ENCODE measurements around the gene ADCY10. TPM values are rescaled to one million over a fixed set of nuclear protein-coding genes. Genes with fewer than 3 reads are reported as not detected.
"Not testable (repeated sequence)": the region's sequence is repeated elsewhere in the genome, so short reads cannot be mapped to it uniquely, and the experiment has no call there.

The ADCY10 gene
- total RNA-seq, 1 donor from 2014 or later: not detected

GRCh38 chr1:167832693-167833092 is 81.2 kb downstream of the ADCY10 start:
- H3K4me3 ChIP-seq: no peak overlapping the region
- Mint-ChIP-seq H3K36me3 (no peaks in the 10 kb centered on the region), H3K27ac (no peak overlapping the region), H3K9me3 (no peaks in the 10 kb centered on the region), H3K4me1 (no peaks in the 10 kb centered on the region), H3K4me3 (no peak overlapping the region), H3K27me3 (ENCODE audit: insufficient read depth, low read depth) (no peaks in the 10 kb centered on the region)
- H3K9ac ChIP-seq: no peak overlapping the region
- no peaks in the 10 kb centered on the region for H3K27me3 ChIP-seq
- H3K27ac ChIP-seq: no peak overlapping the region
- H3F3A ChIP-seq (ENCODE audit: low read depth): no peaks in the 10 kb centered on the region
- no peaks in the 10 kb centered on the region for H3K36me3 ChIP-seq
- no peak overlapping the region for H2AFZ ChIP-seq (replicated peaks)
- DNase-seq (ENCODE audit: low spot score): no peak
- no peaks in the 10 kb centered on the region for H3K4me1 ChIP-seq
- H3K9me3 ChIP-seq (ENCODE audit: low read depth): no peaks in the 10 kb centered on the region
- TF ChIP-seq EZH2 (IDR thresholded peaks at IDR 0.05): no peak
- TF ChIP-seq, protein P1, sequence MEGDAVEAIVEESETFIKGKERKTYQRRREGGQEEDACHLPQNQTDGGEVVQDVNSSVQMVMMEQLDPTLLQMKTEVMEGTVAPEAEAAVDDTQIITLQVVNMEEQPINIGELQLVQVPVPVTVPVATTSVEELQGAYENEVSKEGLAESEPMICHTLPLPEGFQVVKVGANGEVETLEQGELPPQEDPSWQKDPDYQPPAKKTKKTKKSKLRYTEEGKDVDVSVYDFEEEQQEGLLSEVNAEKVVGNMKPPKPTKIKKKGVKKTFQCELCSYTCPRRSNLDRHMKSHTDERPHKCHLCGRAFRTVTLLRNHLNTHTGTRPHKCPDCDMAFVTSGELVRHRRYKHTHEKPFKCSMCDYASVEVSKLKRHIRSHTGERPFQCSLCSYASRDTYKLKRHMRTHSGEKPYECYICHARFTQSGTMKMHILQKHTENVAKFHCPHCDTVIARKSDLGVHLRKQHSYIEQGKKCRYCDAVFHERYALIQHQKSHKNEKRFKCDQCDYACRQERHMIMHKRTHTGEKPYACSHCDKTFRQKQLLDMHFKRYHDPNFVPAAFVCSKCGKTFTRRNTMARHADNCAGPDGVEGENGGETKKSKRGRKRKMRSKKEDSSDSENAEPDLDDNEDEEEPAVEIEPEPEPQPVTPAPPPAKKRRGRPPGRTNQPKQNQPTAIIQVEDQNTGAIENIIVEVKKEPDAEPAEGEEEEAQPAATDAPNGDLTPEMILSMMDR (IDR thresholded peaks at IDR 0.05): no peak
- no peak overlapping the region for H3K4me2 ChIP-seq
- H3K79me2 ChIP-seq (ENCODE audit: low read depth): no peaks in the 10 kb centered on the region
- no peaks in the 10 kb centered on the region for H4K20me1 ChIP-seq (ENCODE audit: low read depth)

DNA sequence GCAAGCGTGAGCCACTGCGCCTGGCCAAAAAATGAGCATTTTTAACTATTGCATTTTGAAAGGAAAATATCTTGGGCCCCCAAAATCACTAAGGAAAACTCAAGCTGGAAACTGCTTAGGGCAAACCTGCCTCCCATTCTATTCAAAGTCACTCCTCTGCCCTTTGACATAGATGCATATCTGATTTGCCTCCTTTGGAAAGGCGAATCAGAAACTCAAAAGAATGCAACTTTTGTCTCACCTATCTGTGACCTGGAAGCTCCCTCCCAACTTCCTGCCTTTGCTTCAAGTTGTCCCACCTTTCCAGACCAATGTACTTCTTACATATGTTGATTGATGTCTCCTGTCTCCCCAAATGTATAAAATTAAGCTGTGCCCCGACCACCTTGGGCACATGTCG is 83.3 kb downstream of the ADCY10 start:
- not testable (repeated sequence) for H3K79me2 ChIP-seq (ENCODE audit: low read depth); H3K4me2 ChIP-seq; H3K9me3 ChIP-seq (ENCODE audit: low read depth); H3K36me3 ChIP-seq; H3K27ac ChIP-seq; DNase-seq (ENCODE audit: low spot score); H3K27me3 Mint-ChIP-seq (ENCODE audit: insufficient read depth, low read depth); H2AFZ ChIP-seq (replicated peaks); H3K9ac ChIP-seq; H3K9me3 Mint-ChIP-seq; H3K27me3 ChIP-seq; H3K4me3 ChIP-seq; H3K4me1 Mint-ChIP-seq; H3K4me3 Mint-ChIP-seq; H3K36me3 Mint-ChIP-seq; H3F3A ChIP-seq (ENCODE audit: low read depth); H4K20me1 ChIP-seq (ENCODE audit: low read depth); H3K27ac Mint-ChIP-seq; H3K4me1 ChIP-seq

- H3K4me3 ChIP-seq: no peak overlapping the region
- no peak overlapping the region for H3K27ac ChIP-seq
- H3K4me2 ChIP-seq: no peak overlapping the region
- H3K9me3 Mint-ChIP-seq: no peaks in the 10 kb centered on the region
- H3K4me1 ChIP-seq: no peaks in the 10 kb centered on the region
- peak overlapping the region; percentile 22 for H3K27ac Mint-ChIP-seq
- no peaks in the 10 kb centered on the region for H3F3A ChIP-seq (ENCODE audit: low read depth)
- TF ChIP-seq, protein P1 (IDR thresholded peaks at IDR 0.05): no peak
- TF ChIP-seq EZH2phosphoT487 (IDR thresholded peaks at IDR 0.05) (no peak), EZH2 (IDR thresholded peaks at IDR 0.05) (no peak)
- no peak overlapping the region for H3K4me3 Mint-ChIP-seq
- H3K9ac ChIP-seq: no peak overlapping the region
- H3K36me3 ChIP-seq: no peaks in the 10 kb centered on the region
- no peaks in the 10 kb centered on the region for H3K4me1 Mint-ChIP-seq
- H4K20me1 ChIP-seq (ENCODE audit: low read depth): no peaks in the 10 kb centered on the region
- no peaks in the 10 kb centered on the region for H3K27me3 ChIP-seq
- H3K27me3 Mint-ChIP-seq (ENCODE audit: insufficient read depth, low read depth): no peaks in the 10 kb centered on the region
- no peak for DNase-seq (ENCODE audit: low spot score)
- no peaks in the 10 kb centered on the region for H3K79me2 ChIP-seq (ENCODE audit: low read depth)
- H3K36me3 Mint-ChIP-seq: no peaks in the 10 kb centered on the region
- H3K9me3 ChIP-seq (ENCODE audit: low read depth): no peaks in the 10 kb centered on the region
- H2AFZ ChIP-seq (replicated peaks): no peak overlapping the region
Measured at GRCh38 chr1:167829868-167830267, 84.1 kb downstream of the ADCY10 start.

DNA sequence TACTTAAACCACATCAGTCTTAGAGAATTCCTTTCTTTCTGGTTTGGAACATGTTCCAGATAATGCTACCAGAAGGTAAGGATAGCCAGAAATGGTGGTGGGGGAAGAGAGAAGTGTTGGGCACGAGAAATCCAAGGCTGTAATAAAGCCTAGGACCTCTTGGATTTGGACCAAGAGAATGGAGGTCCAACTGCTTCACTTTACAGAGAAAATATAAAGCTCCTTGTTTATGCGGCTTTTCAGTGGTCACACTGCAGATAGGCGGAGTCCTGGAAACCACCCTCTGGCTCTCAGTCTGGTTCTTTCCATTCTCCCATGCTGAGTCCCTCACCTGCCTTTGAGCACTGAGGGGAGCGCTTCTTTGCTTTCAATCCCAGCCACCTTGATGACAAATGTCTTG is 87.8 kb downstream of the ADCY10 start:
- Mint-ChIP-seq H3K4me1 (no peaks in the 10 kb centered on the region), H3K9me3 (no peaks in the 10 kb centered on the region), H3K27me3 (ENCODE audit: insufficient read depth, low read depth) (no peaks in the 10 kb centered on the region), H3K27ac (no peak overlapping the region), H3K4me3 (no peak overlapping the region), H3K36me3 (no peaks in the 10 kb centered on the region)
- no peak for DNase-seq (ENCODE audit: low spot score)
- H4K20me1 ChIP-seq (ENCODE audit: low read depth): no peaks in the 10 kb centered on the region
- H3K9ac ChIP-seq: no peak overlapping the region
- no peaks in the 10 kb centered on the region for H3K9me3 ChIP-seq (ENCODE audit: low read depth)
- H3K4me2 ChIP-seq: no peak overlapping the region
- no peaks in the 10 kb centered on the region for H3K36me3 ChIP-seq
- H3K4me1 ChIP-seq: peaks cover 3% of the 10 kb centered on the region
- H3K79me2 ChIP-seq (ENCODE audit: low read depth): no peaks in the 10 kb centered on the region
- no peak overlapping the region for H2AFZ ChIP-seq (replicated peaks)
- H3K27ac ChIP-seq: no peak overlapping the region
- H3F3A ChIP-seq (ENCODE audit: low read depth): no peaks in the 10 kb centered on the region
- no peak overlapping the region for H3K4me3 ChIP-seq
- TF ChIP-seq, protein P1 (IDR thresholded peaks at IDR 0.05): no peak
- no peak for TF ChIP-seq EZH2phosphoT487 (IDR thresholded peaks at IDR 0.05)
- no peak for TF ChIP-seq EZH2 (IDR thresholded peaks at IDR 0.05)
- H3K27me3 ChIP-seq: no peaks in the 10 kb centered on the region
